Measurements from ENCODE around the gene ZYX. TPM values are rescaled to one million over a fixed set of nuclear protein-coding genes. Genes with fewer than 3 reads are reported as not detected.

The ZYX gene
- total RNA-seq, 1 experiment from 2014 or later: 148 TPM

- no peak for DNase-seq (ENCODE audit: low spot score)
Measured at GRCh38 chr7:143362131-143363015, 18.8 kb upstream of the ZYX start, which contains the start of gene FAM131B. Gene FAM131B (minus strand): TSS chr7:143362713. CDS start chr7:143362603, 110 bp downstream.

- DNase-seq (ENCODE audit: low spot score): no peak
Measured at GRCh38 chr7:143363016-143363937, 17.9 kb upstream of the ZYX start.

GRCh38 chr7:143367972-143368371 is 13.2 kb upstream of the ZYX start:
- DNase-seq (ENCODE audit: low spot score): peak; percentile 98

- no peak for DNase-seq (ENCODE audit: low spot score)
Measured at GRCh38 chr7:143368387-143368786, 12.8 kb upstream of the ZYX start.

GRCh38 chr7:143369678-143370651 is 11.2 kb upstream of the ZYX start:
- peak; percentile 58 for DNase-seq (ENCODE audit: low spot score)

GRCh38 chr7:143372070-143372469 is 9.1 kb upstream of the ZYX start:
- DNase-seq (ENCODE audit: low spot score): peak; percentile 83

- peak; percentile 43 for DNase-seq (ENCODE audit: low spot score)
Measured at GRCh38 chr7:143373255-143373794, 7.8 kb upstream of the ZYX start.

GRCh38 chr7:143374561-143374960 is 6.6 kb upstream of the ZYX start:
- DNase-seq (ENCODE audit: low spot score): no peak

- no peak for DNase-seq (ENCODE audit: low spot score)
Measured at GRCh38 chr7:143375298-143376034, 5.7 kb upstream of the ZYX start.

- no peak for DNase-seq (ENCODE audit: low spot score)
Measured at GRCh38 chr7:143376396-143376795, 4.7 kb upstream of the ZYX start.

GRCh38 chr7:143379611-143380259 is 1.4 kb upstream of the ZYX start:
- no peak for DNase-seq (ENCODE audit: low spot score)

GRCh38 chr7:143380260-143380645 is 892 bp upstream of the ZYX start:
- DNase-seq (ENCODE audit: low spot score): peak; percentile 95

GRCh38 chr7:143381427-143382125 is 431 bp downstream of the ZYX start:
- peak; percentile 69 for DNase-seq (ENCODE audit: low spot score)

GRCh38 chr7:143382126-143382790 is 1.1 kb downstream of the ZYX start:
- no peak for DNase-seq (ENCODE audit: low spot score)

- DNase-seq (ENCODE audit: low spot score): no peak
Measured at GRCh38 chr7:143382791-143383641, 1.9 kb downstream of the ZYX start.

- no peak for DNase-seq (ENCODE audit: low spot score)
Measured at GRCh38 chr7:143383642-143383957, 2.5 kb downstream of the ZYX start.

- no peak for DNase-seq (ENCODE audit: low spot score)
Measured at GRCh38 chr7:143384148-143384547, 3.0 kb downstream of the ZYX start.

Data from HT-29 (cell line).